EL (cell line): ENCODE data around the gene TSHZ2.
A peak's percentile ranks its signal among the peaks of the same experiment; 100 is the strongest.

Source experiments
- DNase-seq: peaks from one replicate; pipeline ENCODE4 v3.0.0-alpha.2; 2016

The TSHZ2 gene

GRCh38 chr20:52972190-52972937 lies at the start of gene TSHZ2:
TSS of gene TSHZ2 (plus strand) at chr20:52972358. CDS start at chr20:52973294, 936 bp downstream.
- no peak for DNase-seq

- DNase-seq = no peak
Observed at GRCh38 chr20:52922436-52922835, 49.7 kb upstream of the TSHZ2 start.

GRCh38 chr20:52923123-52923937 lies 48.8 kb upstream of the TSHZ2 start:
- DNase-seq = peak; percentile 0

- no peak for DNase-seq
Observed at GRCh38 chr20:52924411-52925271, 47.5 kb upstream of the TSHZ2 start.

- DNase-seq = no peak
Observed at GRCh38 chr20:52926505-52926904, 45.7 kb upstream of the TSHZ2 start.

GRCh38 chr20:52933867-52934266 lies 38.3 kb upstream of the TSHZ2 start:
- no peak for DNase-seq

- no peak for DNase-seq
Observed at GRCh38 chr20:52936351-52937340, 35.5 kb upstream of the TSHZ2 start.

- no peak for DNase-seq
Observed at GRCh38 chr20:52937591-52938100, 34.5 kb upstream of the TSHZ2 start.

- DNase-seq = no peak
Observed at GRCh38 chr20:52939141-52939540, 33.0 kb upstream of the TSHZ2 start.

- DNase-seq = no peak
Observed at GRCh38 chr20:52941808-52942207, 30.4 kb upstream of the TSHZ2 start.

- no peak for DNase-seq
Observed at GRCh38 chr20:52943185-52943841, 28.8 kb upstream of the TSHZ2 start.

GRCh38 chr20:52945268-52945667 lies 26.9 kb upstream of the TSHZ2 start:
- DNase-seq = no peak

GRCh38 chr20:52945862-52946522 lies 26.2 kb upstream of the TSHZ2 start:
- DNase-seq = no peak

- no peak for DNase-seq
Observed at GRCh38 chr20:52948491-52948890, 23.7 kb upstream of the TSHZ2 start.

- no peak for DNase-seq
Observed at GRCh38 chr20:52953020-52953419, 19.1 kb upstream of the TSHZ2 start.

GRCh38 chr20:52954849-52955248 lies 17.3 kb upstream of the TSHZ2 start:
- DNase-seq = no peak

GRCh38 chr20:52958211-52958610 lies 13.9 kb upstream of the TSHZ2 start:
- no peak for DNase-seq

- DNase-seq = no peak
Observed at GRCh38 chr20:52959125-52959524, 13.0 kb upstream of the TSHZ2 start.

GRCh38 chr20:52962183-52962582 lies 10.0 kb upstream of the TSHZ2 start:
- no peak for DNase-seq

- DNase-seq = no peak
Observed at GRCh38 chr20:52963131-52963530, 9.0 kb upstream of the TSHZ2 start.

- no peak for DNase-seq
Observed at GRCh38 chr20:52964131-52964530, 8.0 kb upstream of the TSHZ2 start.
